Neural cell (in vitro differentiated cells): ENCODE results near the gene CAMSAP3. TPM values are rescaled to one million over a fixed set of nuclear protein-coding genes. Genes with fewer than 3 reads are reported as not detected.

ENCODE experiments used
- H2AFZ ChIP-seq: fragments of 200-600, 300-800 bp; sonication (generic), shearing (Covaris generic); 2 replicates; pipeline ENCODE4 v1.6.0; 2014; ENCODE audit warnings: low read depth, mild to moderate bottlenecking, antibody characterized with exemption, low read length, moderate library complexity
- H3F3A ChIP-seq: fragments of 200-600 bp; shearing (Covaris generic); 2 replicates; pipeline ENCODE4 v1.6.1; 2016; ENCODE audit warnings: mild to moderate bottlenecking, moderate library complexity, mixed read lengths, antibody characterized with exemption, low read length; ENCODE audit not compliant: insufficient read depth, poor library complexity, severe bottlenecking
- H3K27ac ChIP-seq: fragments of 200-600, 300-800 bp; sonication (generic), shearing (Covaris generic); 2 replicates; pipeline ENCODE4 v1.5.1; 2014; ENCODE audit warnings: mild to moderate bottlenecking, low read length, moderate library complexity
- H3K27me3 ChIP-seq: fragments of 300-800, 200-600 bp; sonication (generic), shearing (Covaris generic); 2 replicates; pipeline ENCODE4 v1.6.0; 2014; ENCODE audit warnings: mild to moderate bottlenecking, low read depth, low read length, moderate library complexity; ENCODE audit not compliant: insufficient read depth
- H3K36me3 ChIP-seq: fragments of 300-800, 200-600 bp; sonication (generic), shearing (Covaris generic); 2 replicates; pipeline ENCODE4 v1.5.1; 2014; ENCODE audit warnings: mild to moderate bottlenecking, antibody characterized with exemption, low read length, moderate library complexity; ENCODE audit not compliant: insufficient read depth
- H3K4me2 ChIP-seq: fragments of 300-800, 200-600 bp; sonication (generic), shearing (Covaris generic); 2 replicates; pipeline ENCODE4 v1.6.0; 2014; ENCODE audit warnings: mild to moderate bottlenecking, low read length
- H3K4me3 ChIP-seq: fragments of 300-800, 200-600 bp; sonication (generic), shearing (Covaris generic); 2 replicates; pipeline ENCODE4 v1.5.1; 2014; ENCODE audit warnings: mild to moderate bottlenecking, low read length, moderate library complexity
- H3K79me2 ChIP-seq: fragments of 200-600 bp; shearing (Covaris generic); replicated peaks from 2 replicates; pipeline ENCODE4 v1.6.0; 2014; ENCODE audit warnings: mild to moderate bottlenecking, low read length, moderate library complexity; ENCODE audit not compliant: insufficient read depth
- H3K9ac ChIP-seq: fragments of 300-800, 200-600 bp; sonication (generic), shearing (Covaris generic); 2 replicates; pipeline ENCODE4 v1.6.1; 2016; ENCODE audit warnings: mild to moderate bottlenecking, low read length, mixed read lengths
- H3K9me2 ChIP-seq: fragments of 200-600 bp; shearing (Covaris generic); 2 replicates; pipeline ENCODE4 v1.6.1; 2016; ENCODE audit warnings: mild to moderate bottlenecking, low read length, mixed read lengths; ENCODE audit not compliant: insufficient read depth
- H3K9me3 ChIP-seq: fragments of 200-600, 300-800 bp; sonication (generic), shearing (Covaris generic); 2 replicates; pipeline ENCODE4 v1.6.1; 2016; ENCODE audit warnings: mild to moderate bottlenecking, mixed run types, low read length, moderate library complexity, mixed read lengths
- H4K20me1 ChIP-seq: fragments of 200-600 bp; shearing (Covaris generic); 2 replicates; pipeline ENCODE4 v1.6.1; 2016; ENCODE audit warnings: mild to moderate bottlenecking, mixed run types; ENCODE audit not compliant: insufficient read depth
- EP300 ChIP-seq: fragments of 450-650 bp; conservative IDR thresholded peaks from 2 replicates; pipeline ENCODE4 v1.6.1; 2014; ENCODE audit warnings: antibody characterized with exemption, mild to moderate bottlenecking, moderate library complexity; ENCODE audit not compliant: poor library complexity, severe bottlenecking
- EZH2 ChIP-seq: fragments of 200-600, 300-800 bp; shearing (Covaris generic), sonication (generic); IDR thresholded peaks from 2 replicates; pipeline ENCODE4 v1.6.1; 2014; ENCODE audit warnings: antibody characterized with exemption, low read length, borderline replicate concordance, mild to moderate bottlenecking; ENCODE audit not compliant: insufficient read depth, poor library complexity, severe bottlenecking
- MXI1 ChIP-seq: fragments of 450-650 bp; conservative IDR thresholded peaks from 2 replicates; pipeline ENCODE4 v1.6.1; 2014; ENCODE audit warnings: antibody characterized with exemption, mild to moderate bottlenecking; ENCODE audit not compliant: poor library complexity, severe bottlenecking
- POLR2AphosphoS5 ChIP-seq: IDR thresholded peaks from 2 replicates; pipeline ENCODE4 v1.6.1; 2012
- RAD21 ChIP-seq: fragments of 450-650 bp; conservative IDR thresholded peaks from 2 replicates; pipeline ENCODE4 v1.6.1; 2014; ENCODE audit warnings: antibody characterized with exemption, mild to moderate bottlenecking, moderate library complexity
- SMC3 ChIP-seq: fragments of 450-650 bp; conservative IDR thresholded peaks from 2 replicates; pipeline ENCODE4 v1.6.1; 2014; ENCODE audit warnings: antibody characterized with exemption, mild to moderate bottlenecking, moderate library complexity; ENCODE audit not compliant: poor library complexity
- TAF1 ChIP-seq: IDR thresholded peaks from 2 replicates; pipeline ENCODE4 v1.6.1; 2012; ENCODE audit warnings: low read depth
- polyA plus RNA-seq: library from polyadenylated mRNA; depleted of rRNA; stranded (reverse); fragments of >200 nt; gene quantifications from 2 replicates; pipeline ENCODE4 v1.2.3, GENCODE V29; 2014
- TF ChIP-seq, protein P1 (sequence below): IDR thresholded peaks from 2 replicates; pipeline ENCODE4 v1.6.1; 2012; ENCODE audit warnings: borderline replicate concordance
- TF ChIP-seq, protein P2 (sequence below): fragments of 450-650 bp; IDR thresholded peaks from 2 replicates; pipeline ENCODE4 v1.5.1; 2014; ENCODE audit warnings: antibody characterized with exemption, mild to moderate bottlenecking, moderate library complexity; ENCODE audit not compliant: poor library complexity, severe bottlenecking

CAMSAP3 gene
- polyA plus RNA-seq, 1 donor from 2014 or later = 17.0 TPM

DNA sequence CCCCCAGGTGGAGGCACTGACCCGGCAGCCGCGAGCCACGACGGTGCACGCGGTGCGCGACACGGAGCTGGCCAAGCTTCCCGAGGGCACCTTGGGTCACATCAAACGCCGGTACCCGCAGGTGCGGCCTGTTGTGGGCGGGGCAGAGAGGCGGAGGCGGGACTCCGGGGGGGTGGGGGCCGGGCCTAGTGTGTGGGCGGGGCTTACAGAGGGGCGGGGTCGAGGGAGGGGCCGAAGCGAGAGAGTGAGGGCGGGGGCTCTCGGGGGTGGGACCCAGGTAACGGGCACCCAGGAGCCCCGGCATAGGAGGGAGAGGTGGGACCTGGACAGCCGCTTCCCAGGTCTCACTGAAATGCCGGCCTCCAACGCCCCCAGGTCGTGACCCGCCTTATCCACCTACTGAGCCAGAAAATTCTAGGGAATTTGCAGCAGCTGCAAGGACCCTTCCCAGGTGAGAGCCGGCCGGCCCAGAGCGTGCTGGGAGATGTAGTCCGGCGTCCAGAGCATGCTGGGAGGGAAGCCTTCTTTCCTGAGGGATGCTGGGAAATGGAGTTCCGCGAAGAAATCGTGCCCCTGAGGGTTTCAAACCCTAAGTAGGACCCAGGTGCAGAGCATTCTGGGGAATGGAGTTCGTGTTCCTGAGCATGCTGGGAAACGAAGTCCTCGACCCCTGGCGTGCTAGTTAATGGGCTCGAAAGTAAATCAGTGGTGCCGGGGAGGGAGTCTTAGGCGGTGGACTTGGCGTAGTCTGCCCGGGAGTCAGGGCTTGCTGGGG, 44.5 kb upstream of the CAMSAP3 start:
- H3K4me2 ChIP-seq = no peak overlapping the region
- H3K27me3 ChIP-seq = no peaks in the 10 kb centered on the region
- no peaks in the 10 kb centered on the region for H3K9me3 ChIP-seq
- H3K27ac ChIP-seq = no peak overlapping the region
- no peaks in the 10 kb centered on the region for H3K79me2 ChIP-seq
- H4K20me1 ChIP-seq = no peaks in the 10 kb centered on the region
- H2AFZ ChIP-seq = peak overlapping the region; percentile 33
- no peaks in the 10 kb centered on the region for H3F3A ChIP-seq
- no peaks in the 10 kb centered on the region for H3K9me2 ChIP-seq
- TF ChIP-seq EP300 = no peak
- TF ChIP-seq, protein P1, sequence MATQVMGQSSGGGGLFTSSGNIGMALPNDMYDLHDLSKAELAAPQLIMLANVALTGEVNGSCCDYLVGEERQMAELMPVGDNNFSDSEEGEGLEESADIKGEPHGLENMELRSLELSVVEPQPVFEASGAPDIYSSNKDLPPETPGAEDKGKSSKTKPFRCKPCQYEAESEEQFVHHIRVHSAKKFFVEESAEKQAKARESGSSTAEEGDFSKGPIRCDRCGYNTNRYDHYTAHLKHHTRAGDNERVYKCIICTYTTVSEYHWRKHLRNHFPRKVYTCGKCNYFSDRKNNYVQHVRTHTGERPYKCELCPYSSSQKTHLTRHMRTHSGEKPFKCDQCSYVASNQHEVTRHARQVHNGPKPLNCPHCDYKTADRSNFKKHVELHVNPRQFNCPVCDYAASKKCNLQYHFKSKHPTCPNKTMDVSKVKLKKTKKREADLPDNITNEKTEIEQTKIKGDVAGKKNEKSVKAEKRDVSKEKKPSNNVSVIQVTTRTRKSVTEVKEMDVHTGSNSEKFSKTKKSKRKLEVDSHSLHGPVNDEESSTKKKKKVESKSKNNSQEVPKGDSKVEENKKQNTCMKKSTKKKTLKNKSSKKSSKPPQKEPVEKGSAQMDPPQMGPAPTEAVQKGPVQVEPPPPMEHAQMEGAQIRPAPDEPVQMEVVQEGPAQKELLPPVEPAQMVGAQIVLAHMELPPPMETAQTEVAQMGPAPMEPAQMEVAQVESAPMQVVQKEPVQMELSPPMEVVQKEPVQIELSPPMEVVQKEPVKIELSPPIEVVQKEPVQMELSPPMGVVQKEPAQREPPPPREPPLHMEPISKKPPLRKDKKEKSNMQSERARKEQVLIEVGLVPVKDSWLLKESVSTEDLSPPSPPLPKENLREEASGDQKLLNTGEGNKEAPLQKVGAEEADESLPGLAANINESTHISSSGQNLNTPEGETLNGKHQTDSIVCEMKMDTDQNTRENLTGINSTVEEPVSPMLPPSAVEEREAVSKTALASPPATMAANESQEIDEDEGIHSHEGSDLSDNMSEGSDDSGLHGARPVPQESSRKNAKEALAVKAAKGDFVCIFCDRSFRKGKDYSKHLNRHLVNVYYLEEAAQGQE = no peak
- no peak for TF ChIP-seq TAF1
- no peak for TF ChIP-seq EZH2
- no peak for TF ChIP-seq SMC3
- TF ChIP-seq RAD21 = no peak
- TF ChIP-seq MXI1 = peak; percentile 31
- TF ChIP-seq, protein P2, sequence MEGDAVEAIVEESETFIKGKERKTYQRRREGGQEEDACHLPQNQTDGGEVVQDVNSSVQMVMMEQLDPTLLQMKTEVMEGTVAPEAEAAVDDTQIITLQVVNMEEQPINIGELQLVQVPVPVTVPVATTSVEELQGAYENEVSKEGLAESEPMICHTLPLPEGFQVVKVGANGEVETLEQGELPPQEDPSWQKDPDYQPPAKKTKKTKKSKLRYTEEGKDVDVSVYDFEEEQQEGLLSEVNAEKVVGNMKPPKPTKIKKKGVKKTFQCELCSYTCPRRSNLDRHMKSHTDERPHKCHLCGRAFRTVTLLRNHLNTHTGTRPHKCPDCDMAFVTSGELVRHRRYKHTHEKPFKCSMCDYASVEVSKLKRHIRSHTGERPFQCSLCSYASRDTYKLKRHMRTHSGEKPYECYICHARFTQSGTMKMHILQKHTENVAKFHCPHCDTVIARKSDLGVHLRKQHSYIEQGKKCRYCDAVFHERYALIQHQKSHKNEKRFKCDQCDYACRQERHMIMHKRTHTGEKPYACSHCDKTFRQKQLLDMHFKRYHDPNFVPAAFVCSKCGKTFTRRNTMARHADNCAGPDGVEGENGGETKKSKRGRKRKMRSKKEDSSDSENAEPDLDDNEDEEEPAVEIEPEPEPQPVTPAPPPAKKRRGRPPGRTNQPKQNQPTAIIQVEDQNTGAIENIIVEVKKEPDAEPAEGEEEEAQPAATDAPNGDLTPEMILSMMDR = peak; percentile 40
- TF ChIP-seq POLR2AphosphoS5 = peak; percentile 25
- peak overlapping the region; percentile 57 for H3K4me3 ChIP-seq
- H3K36me3 ChIP-seq = peaks cover 6% of the 10 kb centered on the region
- H3K9ac ChIP-seq = peak overlapping the region; percentile 23

DNA sequence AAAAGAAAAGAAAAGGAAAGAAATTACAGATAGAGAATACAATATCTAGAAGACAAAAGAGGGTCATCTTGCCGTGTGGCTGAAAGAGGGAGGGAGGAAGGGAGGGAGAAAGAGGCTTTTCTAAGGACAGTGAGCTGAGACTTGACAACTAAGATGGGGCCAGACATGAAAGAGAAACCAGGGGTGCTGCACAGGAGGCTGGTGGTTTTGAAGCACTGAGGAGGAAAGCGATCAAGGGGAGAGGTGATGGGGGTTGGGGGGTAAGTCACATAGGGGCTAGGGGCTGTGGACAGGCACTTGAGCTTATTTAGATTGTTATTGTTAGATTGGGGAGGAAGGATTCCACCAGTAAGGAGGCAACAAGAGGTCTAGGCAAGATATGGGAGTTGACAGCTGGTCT, 42.9 kb upstream of the CAMSAP3 start:
- H3F3A ChIP-seq = no peaks in the 10 kb centered on the region
- no peak overlapping the region for H3K9ac ChIP-seq
- no peaks in the 10 kb centered on the region for H4K20me1 ChIP-seq
- H3K9me3 ChIP-seq = no peaks in the 10 kb centered on the region
- H3K4me2 ChIP-seq = no peak overlapping the region
- H3K79me2 ChIP-seq = no peaks in the 10 kb centered on the region
- no peak overlapping the region for H3K27ac ChIP-seq
- H2AFZ ChIP-seq = no peak overlapping the region
- no peaks in the 10 kb centered on the region for H3K9me2 ChIP-seq
- no peak overlapping the region for H3K4me3 ChIP-seq
- H3K27me3 ChIP-seq = no peaks in the 10 kb centered on the region
- H3K36me3 ChIP-seq = peaks cover 6% of the 10 kb centered on the region
- TF ChIP-seq RAD21 = no peak
- TF ChIP-seq EZH2 = no peak
- TF ChIP-seq, protein P1 = no peak
- no peak for TF ChIP-seq POLR2AphosphoS5
- no peak for TF ChIP-seq TAF1
- no peak for TF ChIP-seq MXI1
- TF ChIP-seq, protein P2 = no peak
- TF ChIP-seq SMC3 = no peak
- no peak for TF ChIP-seq EP300
